HEK293 (cell line): ENCODE data around the gene C17orf100.

Experiments
- ATF2 ChIP-seq: fragments of 450-650 bp; formaldehyde crosslinking; IDR thresholded peaks from 2 replicates; pipeline ENCODE4 v1.5.1; 2016; ENCODE audit warnings: missing biosample characterization, missing genetic modification characterization, low read depth
- CTCF ChIP-seq: fragments of 450-650 bp; formaldehyde crosslinking; IDR thresholded peaks from 2 replicates; pipeline ENCODE4 v1.5.1; 2016; ENCODE audit warnings: missing biosample characterization, missing genetic modification characterization
- ELK4 ChIP-seq: IDR thresholded peaks from 2 replicates; pipeline ENCODE4 v1.6.1; 2011; ENCODE audit warnings: mild to moderate bottlenecking, low read depth, low read length, borderline replicate concordance
- REST ChIP-seq: fragments of 450-650 bp; formaldehyde crosslinking; IDR thresholded peaks from 2 replicates; pipeline ENCODE4 v1.5.1; 2016; ENCODE audit warnings: missing biosample characterization, missing genetic modification characterization
- SCRT2 ChIP-seq: fragments of 450-650 bp; formaldehyde crosslinking; IDR thresholded peaks from 2 replicates; pipeline ENCODE4 v1.5.1; 2016; ENCODE audit warnings: missing biosample characterization, missing genetic modification characterization
- TRIM28 ChIP-seq: IDR thresholded peaks from 2 replicates; pipeline ENCODE4 v1.6.1; 2011; ENCODE audit warnings: low read length, control low read depth, borderline replicate concordance
- WT1 ChIP-seq: fragments of 450-650 bp; formaldehyde crosslinking; IDR thresholded peaks from 2 replicates; pipeline ENCODE4 v1.5.1; 2016; ENCODE audit warnings: missing biosample characterization, missing genetic modification characterization
- ZIC2 ChIP-seq: fragments of 450-650 bp; formaldehyde crosslinking; IDR thresholded peaks from 2 replicates; pipeline ENCODE4 v1.5.1; 2016; ENCODE audit warnings: missing biosample characterization, missing genetic modification characterization
- ZNF138 ChIP-seq: fragments of 450-650 bp; formaldehyde crosslinking; IDR thresholded peaks from 2 replicates; pipeline ENCODE4 v1.5.1; 2016; ENCODE audit warnings: missing biosample characterization, missing genetic modification characterization, borderline replicate concordance
- ZNF223 ChIP-seq: fragments of 450-650 bp; formaldehyde crosslinking; IDR thresholded peaks from 2 replicates; pipeline ENCODE4 v1.5.1; 2016; ENCODE audit warnings: missing biosample characterization, missing genetic modification characterization
- ZNF311 ChIP-seq: fragments of 450-650 bp; formaldehyde crosslinking; IDR thresholded peaks from 2 replicates; pipeline ENCODE4 v1.5.1; 2017; ENCODE audit warnings: missing biosample characterization, missing genetic modification characterization, borderline replicate concordance
- ZNF423 ChIP-seq: fragments of 450-650 bp; formaldehyde crosslinking; IDR thresholded peaks from 2 replicates; pipeline ENCODE4 v1.5.1; 2016; ENCODE audit warnings: missing biosample characterization, missing genetic modification characterization
- ZNF785 ChIP-seq: fragments of 450-650 bp; formaldehyde crosslinking; IDR thresholded peaks from 2 replicates; pipeline ENCODE4 v1.5.1; 2016; ENCODE audit warnings: missing biosample characterization, missing genetic modification characterization

GRCh38 chr17:6666077-6666521 is 14.5 kb downstream of the C17orf100 start:
- peak; percentile 86 for TF ChIP-seq CTCF (tag by site-specific recombination)
- TF ChIP-seq ZNF223 (tag by site-specific recombination), result no peak
- TF ChIP-seq TRIM28, result no peak
- no peak for TF ChIP-seq ELK4
- TF ChIP-seq ATF2, result no peak
- TF ChIP-seq SCRT2 (tag by site-specific recombination), result no peak
- TF ChIP-seq ZNF423 (tag by site-specific recombination), result no peak
- no peak for TF ChIP-seq ZNF138 (tag by site-specific recombination)
- TF ChIP-seq WT1, result no peak
- TF ChIP-seq REST (tag by site-specific recombination), result no peak
- no peak for TF ChIP-seq ZNF785 (tag by site-specific recombination)
- TF ChIP-seq ZIC2, result no peak
- TF ChIP-seq ZNF311 (tag by site-specific recombination), result no peak
